Mesothelial cell of epicardium (in vitro differentiated cells): ENCODE data around the gene F3. TPM values are rescaled to one million over a fixed set of nuclear protein-coding genes. Genes with fewer than 3 reads are reported as not detected.

Experiments
- DNase-seq, 2 experiments: peaks; one replicate each; pipeline ENCODE4 v3.0.0; 2021; ENCODE audit warnings: low spot score in 2 of 2; ENCODE audit not compliant: unreplicated experiment in 2 of 2
- H3K27ac Mint-ChIP-seq: 2 replicates; pipeline ENCODE4 v1.8.0; 2021; ENCODE audit warnings: mixed read lengths
- H3K27me3 Mint-ChIP-seq: 2 replicates; pipeline ENCODE4 v1.8.0; 2021; ENCODE audit warnings: low read depth, mixed read lengths
- H3K36me3 Mint-ChIP-seq: 2 replicates; pipeline ENCODE4 v1.8.0; 2021; ENCODE audit warnings: mixed read lengths
- H3K4me1 Mint-ChIP-seq: 2 replicates; pipeline ENCODE4 v1.8.0; 2021; ENCODE audit warnings: mixed read lengths
- H3K4me3 Mint-ChIP-seq: 2 replicates; pipeline ENCODE4 v1.8.0; 2021; ENCODE audit warnings: mild to moderate bottlenecking, moderate library complexity, mixed read lengths
- H3K9me3 Mint-ChIP-seq: 2 replicates; pipeline ENCODE4 v1.8.0; 2021; ENCODE audit warnings: mixed read lengths
- total RNA-seq: library from RNA; stranded (reverse); gene quantifications from 3 replicates; pipeline ENCODE4 v1.2.1, GENCODE V29; 2021
- TF ChIP-seq, protein P1 (sequence below): fragments of 200-600 bp; sonication (generic); IDR thresholded peaks from one replicate; pipeline ENCODE4 v1.5.0; 2021; ENCODE audit warnings: antibody characterized with exemption; ENCODE audit not compliant: unreplicated experiment

F3 gene
- total RNA-seq, 1 donor from 2014 or later = 23.9 TPM

DNA sequence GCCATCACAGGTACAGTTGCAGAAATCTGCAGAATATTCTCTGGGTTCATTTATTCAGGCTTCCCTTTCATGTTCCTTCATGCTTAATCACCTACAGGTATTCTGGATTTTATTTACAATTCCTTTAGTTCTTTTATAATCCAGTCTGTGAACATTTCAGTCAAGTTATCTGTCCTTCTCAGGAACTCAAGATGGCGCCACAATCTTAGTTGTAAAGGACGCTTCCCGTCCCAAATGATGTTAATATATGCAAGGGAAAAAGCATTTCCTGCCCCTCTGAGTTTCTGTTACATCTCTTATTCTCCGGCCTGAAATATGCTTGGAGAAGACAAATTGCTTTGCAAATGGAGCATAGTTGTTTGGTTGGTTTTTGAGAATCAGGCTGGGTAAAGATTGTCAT, 19.3 kb downstream of the F3 start:
- Mint-ChIP-seq H3K4me1 (peaks cover 10% of the 10 kb centered on the region), H3K36me3 (peaks cover 2% of the 10 kb centered on the region), H3K9me3 (no peaks in the 10 kb centered on the region), H3K27ac (no peak overlapping the region), H3K4me3 (no peak overlapping the region), H3K27me3 (no peaks in the 10 kb centered on the region)
- no peak for DNase-seq
- TF ChIP-seq, protein P1, sequence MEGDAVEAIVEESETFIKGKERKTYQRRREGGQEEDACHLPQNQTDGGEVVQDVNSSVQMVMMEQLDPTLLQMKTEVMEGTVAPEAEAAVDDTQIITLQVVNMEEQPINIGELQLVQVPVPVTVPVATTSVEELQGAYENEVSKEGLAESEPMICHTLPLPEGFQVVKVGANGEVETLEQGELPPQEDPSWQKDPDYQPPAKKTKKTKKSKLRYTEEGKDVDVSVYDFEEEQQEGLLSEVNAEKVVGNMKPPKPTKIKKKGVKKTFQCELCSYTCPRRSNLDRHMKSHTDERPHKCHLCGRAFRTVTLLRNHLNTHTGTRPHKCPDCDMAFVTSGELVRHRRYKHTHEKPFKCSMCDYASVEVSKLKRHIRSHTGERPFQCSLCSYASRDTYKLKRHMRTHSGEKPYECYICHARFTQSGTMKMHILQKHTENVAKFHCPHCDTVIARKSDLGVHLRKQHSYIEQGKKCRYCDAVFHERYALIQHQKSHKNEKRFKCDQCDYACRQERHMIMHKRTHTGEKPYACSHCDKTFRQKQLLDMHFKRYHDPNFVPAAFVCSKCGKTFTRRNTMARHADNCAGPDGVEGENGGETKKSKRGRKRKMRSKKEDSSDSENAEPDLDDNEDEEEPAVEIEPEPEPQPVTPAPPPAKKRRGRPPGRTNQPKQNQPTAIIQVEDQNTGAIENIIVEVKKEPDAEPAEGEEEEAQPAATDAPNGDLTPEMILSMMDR = no peak

DNA sequence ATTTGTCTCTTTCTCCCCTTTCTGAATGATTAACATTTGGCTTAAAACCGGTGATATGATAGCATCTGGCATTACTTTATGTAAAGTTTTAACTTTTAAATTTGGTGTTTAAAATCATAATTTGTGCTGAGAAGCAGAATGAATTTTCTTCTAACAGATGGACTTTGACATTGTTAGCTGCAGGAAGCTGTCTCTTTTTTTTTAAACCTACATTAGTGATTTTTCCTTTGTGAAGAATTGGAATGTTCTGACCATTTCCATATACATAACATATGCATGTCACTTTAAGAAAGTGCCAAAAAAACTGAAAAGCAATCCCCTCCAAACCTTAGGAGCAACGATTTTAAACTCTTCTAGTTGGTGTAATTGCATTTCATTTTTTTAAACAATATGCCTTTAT, 22.2 kb downstream of the F3 start:
- TF ChIP-seq, protein P1 = no peak
- peaks cover 4% of the 10 kb centered on the region for H3K4me1 Mint-ChIP-seq
- no peak overlapping the region for H3K27ac Mint-ChIP-seq
- DNase-seq = no peak
- no peak overlapping the region for H3K4me3 Mint-ChIP-seq
- peaks cover 2% of the 10 kb centered on the region for H3K36me3 Mint-ChIP-seq
- no peaks in the 10 kb centered on the region for H3K9me3 Mint-ChIP-seq
- no peaks in the 10 kb centered on the region for H3K27me3 Mint-ChIP-seq

DNA sequence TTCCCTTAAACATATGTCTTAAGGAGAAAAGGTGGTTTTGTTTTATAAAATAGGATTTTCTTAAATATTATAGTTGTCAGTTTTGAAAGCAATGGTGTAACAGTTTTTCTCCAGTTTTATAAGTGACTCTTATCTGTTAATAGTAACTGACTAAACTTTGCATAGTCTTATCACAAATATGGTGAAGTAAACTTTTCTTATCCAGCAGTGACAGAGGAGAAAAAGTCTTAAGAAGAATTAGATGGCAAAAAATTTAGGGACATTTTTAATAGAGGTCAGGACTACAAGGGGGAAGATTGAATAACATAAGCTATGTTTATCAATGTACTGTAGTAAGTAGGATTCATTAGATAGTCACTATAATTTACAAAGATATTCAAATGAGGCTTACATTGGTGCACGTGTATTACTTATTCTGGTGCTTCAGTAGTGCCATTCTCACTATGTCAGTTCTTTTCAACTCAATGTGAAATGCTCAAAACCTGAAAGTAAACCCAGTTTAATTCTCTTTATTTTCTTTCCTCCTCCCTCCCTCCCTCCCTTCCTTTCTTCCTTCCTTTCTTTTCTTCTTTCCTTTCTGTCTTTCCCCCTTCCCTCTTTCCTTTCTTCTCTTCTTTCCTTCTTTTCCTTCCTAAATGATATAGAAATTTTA, 26.1 kb downstream of the F3 start:
- no peaks in the 10 kb centered on the region for H3K9me3 Mint-ChIP-seq
- H3K4me1 Mint-ChIP-seq = peaks cover 1% of the 10 kb centered on the region
- no peak overlapping the region for H3K27ac Mint-ChIP-seq
- peaks cover 10% of the 10 kb centered on the region for H3K36me3 Mint-ChIP-seq
- H3K27me3 Mint-ChIP-seq = no peaks in the 10 kb centered on the region
- TF ChIP-seq, protein P1 = no peak
- no peak overlapping the region for H3K4me3 Mint-ChIP-seq
- DNase-seq = no peak

DNA sequence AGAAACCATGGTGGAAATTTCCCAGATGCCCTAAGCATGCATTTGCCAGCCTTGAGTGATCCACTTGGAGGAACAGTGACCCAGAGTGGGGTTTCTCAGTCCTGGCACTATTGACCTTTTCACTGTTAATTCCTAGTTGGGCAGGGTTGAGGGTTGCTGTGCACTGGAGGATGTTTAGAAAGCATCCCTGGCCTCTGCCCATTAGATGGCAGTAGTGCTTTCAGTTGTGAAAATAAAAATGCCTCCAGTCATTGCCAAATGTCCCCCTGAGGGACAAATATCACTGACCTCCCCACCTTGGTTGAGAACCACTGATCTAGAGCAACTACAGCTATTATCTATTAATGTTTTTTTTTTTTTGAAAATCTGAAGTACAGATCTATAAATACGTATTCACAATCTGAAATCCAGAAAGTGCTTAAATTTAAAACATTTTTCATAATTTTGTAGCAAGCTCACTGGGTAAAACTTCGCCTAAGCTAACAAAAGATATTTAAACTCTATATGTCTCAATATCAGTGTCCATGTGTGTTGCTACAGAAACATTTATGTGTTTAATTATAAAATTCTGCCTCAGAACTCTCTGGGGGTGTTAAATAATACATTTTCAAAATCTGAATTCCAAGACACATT, 27.3 kb downstream of the F3 start:
- Mint-ChIP-seq H3K36me3 (peaks cover 17% of the 10 kb centered on the region), H3K27ac (no peak overlapping the region), H3K4me1 (peaks cover 1% of the 10 kb centered on the region), H3K9me3 (peaks cover 5% of the 10 kb centered on the region), H3K27me3 (no peaks in the 10 kb centered on the region), H3K4me3 (no peak overlapping the region)
- no peak for DNase-seq
- TF ChIP-seq, protein P1 = peak; percentile 28

DNA sequence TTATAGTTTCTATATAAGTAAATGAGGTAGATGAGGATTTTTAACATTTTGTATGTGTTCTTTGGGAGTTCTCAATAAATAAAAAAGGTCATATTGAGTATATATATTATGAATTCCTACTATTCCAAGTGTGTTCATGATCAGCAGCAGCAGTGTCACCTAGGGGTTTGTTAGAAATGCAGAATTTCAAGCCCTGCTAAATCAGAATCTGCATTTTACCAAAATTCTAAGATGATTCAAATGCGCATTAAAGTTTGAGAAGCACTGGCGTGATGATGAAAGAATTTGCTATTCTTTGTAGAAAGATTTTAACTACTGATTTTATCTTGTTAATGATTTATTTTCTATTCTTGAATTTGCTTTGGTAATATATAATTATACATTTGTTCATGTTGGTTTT, 28.7 kb downstream of the F3 start:
- DNase-seq = no peak
- Mint-ChIP-seq H3K27me3 (no peaks in the 10 kb centered on the region), H3K4me1 (peaks cover 1% of the 10 kb centered on the region), H3K36me3 (peaks cover 27% of the 10 kb centered on the region), H3K9me3 (peaks cover 7% of the 10 kb centered on the region), H3K27ac (no peak overlapping the region), H3K4me3 (no peak overlapping the region)
- TF ChIP-seq, protein P1 = no peak
